Tibial artery (tissue), 4 donors: ENCODE results near the gene OTOP3.
A peak's percentile ranks its signal among the peaks of the same experiment; 100 is the strongest.

Experiments
- DNase-seq, 2 donors: peaks; one replicate each; pipeline ENCODE4 v3.0.0-alpha.2; 2019
- H3K27ac ChIP-seq, 2 donors: fragments of 200-600 bp; sonication (generic) in 1 of 2; 1 replicate in 1 of 2; 2 replicates in 1 of 2; pipeline ENCODE4 v1.5.1; 2018 to 2019; ENCODE audit warnings: mild to moderate bottlenecking in 1 of 2
- H3K27me3 ChIP-seq, 2 donors: fragments of 200-600 bp; sonication (generic) in 1 of 2; one replicate each; pipeline versions ENCODE4 v1.5.1 to v1.6.0; 2016 to 2019
- H3K36me3 ChIP-seq, 3 donors: fragments of 200-600 bp; sonication (generic) in 2 of 3; one replicate each; pipeline ENCODE4 v1.5.1; 2016 to 2019; ENCODE audit warnings: mild to moderate bottlenecking in 2 of 3
- H3K4me1 ChIP-seq, 4 donors: fragments of 200-600 bp; sonication (generic) in 2 of 4; 1 replicate in 3 of 4; 2 replicates in 1 of 4; pipeline ENCODE4 v1.5.1; 2016 to 2019
- H3K4me3 ChIP-seq, 2 donors: fragments of 200-600 bp; sonication (generic) in 1 of 2; 1 replicate in 1 of 2; 2 replicates in 1 of 2; pipeline ENCODE4 v1.5.1; 2018 to 2019; ENCODE audit warnings: mild to moderate bottlenecking in 2 of 2
- H3K9me3 ChIP-seq, 3 donors: fragments of 200-600 bp; sonication (generic) in 1 of 3; one replicate each; pipeline ENCODE4 v1.5.1; 2016 to 2019
- CTCF ChIP-seq, 2 experiments: fragments of 200-600 bp in 1 of 2; fragments of 450-650 bp in 1 of 2; IDR thresholded peaks; one replicate each; pipeline ENCODE4 v1.5.1; 2017 to 2019; ENCODE audit warnings: antibody characterized with exemption in 2 of 2, mild to moderate bottlenecking in 1 of 2, moderate library complexity in 1 of 2
- intact Hi-C: fragments of 100-400 bp; cut with DNase I; formaldehyde crosslinking; loops from one replicate; pipeline ENCODE4 v1.15.0; 2023; ENCODE audit warnings: low total_unique reads

OTOP3 gene

DNA sequence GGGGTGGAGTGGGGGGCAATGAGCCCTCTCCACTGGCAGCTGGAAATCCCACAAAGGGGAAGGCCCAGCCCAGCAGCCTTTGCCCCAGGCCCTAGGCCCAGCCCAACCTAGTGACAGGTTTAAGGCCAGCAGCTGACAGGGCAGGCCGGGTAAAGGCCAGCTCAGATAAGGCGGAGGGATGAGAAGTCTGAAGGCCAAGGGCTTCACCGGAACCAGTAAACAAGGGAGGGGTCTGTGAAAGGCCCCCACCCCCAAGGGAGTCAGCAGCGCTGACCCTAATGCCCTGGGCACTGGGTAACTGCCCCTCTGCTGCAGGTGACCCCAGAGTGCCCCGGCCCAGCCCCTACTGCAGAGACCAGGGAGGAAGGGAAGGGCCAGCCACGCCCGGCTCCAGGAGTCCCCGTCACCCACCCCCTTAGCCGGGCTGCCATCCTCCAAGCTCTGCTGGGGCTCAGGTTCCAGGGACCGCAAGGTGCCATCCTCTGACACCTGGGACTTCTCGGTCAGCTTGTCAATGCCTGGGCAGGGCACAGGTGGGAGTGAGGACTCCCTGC lies 17.5 kb downstream of the OTOP3 start:
- Histone ChIP-seq H3K4me1 (no peaks in the 10 kb centered on the region), H3K27me3 (peaks cover 0 to 45% of the 10 kb centered on the region in 2 donors), H3K4me3 (no peak overlapping the region), H3K9me3 (no peaks in the 10 kb centered on the region), H3K27ac (no peak overlapping the region), H3K36me3 (peaks cover 0 to 19% (median 0%) of the 10 kb centered on the region in 3 donors)
- intact Hi-C loops, result no loop called here
- no peak for TF ChIP-seq CTCF (IDR thresholded peaks at IDR 0.05)
- DNase-seq, result no peak

DNA sequence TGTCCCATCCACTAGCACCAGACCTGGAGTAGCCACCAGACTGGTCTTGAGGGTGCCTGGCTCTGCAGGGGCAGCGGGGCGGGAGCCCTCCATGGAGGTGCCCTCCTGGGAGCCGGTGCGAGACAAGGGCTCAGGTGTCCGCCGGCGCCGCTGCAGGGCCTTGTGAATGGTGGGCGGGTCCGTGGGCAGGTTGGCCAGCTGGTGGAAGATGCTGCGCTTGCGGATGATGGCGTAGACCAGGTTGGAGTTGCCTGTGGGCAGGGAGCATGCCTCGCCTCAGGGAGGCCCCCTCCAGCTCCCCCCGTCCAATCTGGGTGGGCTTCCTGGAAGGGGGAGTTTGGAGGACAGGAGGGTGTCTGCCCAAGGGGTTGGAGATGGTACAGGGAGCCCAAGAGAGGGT lies 18.4 kb downstream of the OTOP3 start:
- intact Hi-C loops, result no loop called here
- Histone ChIP-seq H3K27me3 (peaks cover 0 to 44% of the 10 kb centered on the region in 2 donors), H3K4me1 (no peaks in the 10 kb centered on the region), H3K4me3 (no peak overlapping the region), H3K9me3 (no peaks in the 10 kb centered on the region), H3K36me3 (peaks cover 0 to 19% (median 0%) of the 10 kb centered on the region in 3 donors), H3K27ac (no peak overlapping the region)
- no peak for TF ChIP-seq CTCF (IDR thresholded peaks at IDR 0.05)
- no peak for DNase-seq

- no peak overlapping the region for H3K4me3 ChIP-seq
- H3K27ac ChIP-seq, result no peak overlapping the region
- intact Hi-C loops, result no loop called here
- no peak for TF ChIP-seq CTCF (IDR thresholded peaks at IDR 0.05)
- H3K4me1 ChIP-seq, result no peaks in the 10 kb centered on the region
- no peaks in the 10 kb centered on the region for H3K9me3 ChIP-seq
- peaks cover 0 to 37% of the 10 kb centered on the region in 2 donors for H3K27me3 ChIP-seq
- no peak for DNase-seq
- peaks cover 0 to 19% (median 0%) of the 10 kb centered on the region in 3 donors for H3K36me3 ChIP-seq
These were observed 19.1 kb downstream of the OTOP3 start for GRCh38 chr17:74954665-74955421.

GRCh38 chr17:74956093-74956492 lies 20.4 kb downstream of the OTOP3 start:
- H3K27me3 ChIP-seq, result peaks cover 0 to 26% of the 10 kb centered on the region in 2 donors
- no peak overlapping the region for H3K4me3 ChIP-seq
- H3K9me3 ChIP-seq, result no peaks in the 10 kb centered on the region
- no peaks in the 10 kb centered on the region for H3K4me1 ChIP-seq
- no peak for DNase-seq
- TF ChIP-seq CTCF (IDR thresholded peaks at IDR 0.05), result no peak
- H3K27ac ChIP-seq, result no peak overlapping the region
- intact Hi-C loops, result no loop called here
- peaks cover 0 to 19% (median 0%) of the 10 kb centered on the region in 3 donors for H3K36me3 ChIP-seq

- peak; percentile 63 to 82 for DNase-seq
These were observed 22.4 kb downstream of the OTOP3 start for GRCh38 chr17:74957935-74958740.

More at GRCh38 chr17:74957935-74958740, 22.4 kb downstream of the OTOP3 start:
- Histone ChIP-seq H3K4me1 (peaks cover 0 to 4% (median 0%) of the 10 kb centered on the region in 4 donors), H3K9me3 (no peaks in the 10 kb centered on the region), H3K27me3 (peaks cover 0 to 19% of the 10 kb centered on the region in 2 donors), H3K27ac (no peak overlapping the region), H3K36me3 (peaks cover 0 to 19% (median 0%) of the 10 kb centered on the region in 3 donors), H3K4me3 (no peak overlapping the region)
- peak; percentile 85 to 91 for TF ChIP-seq CTCF (IDR thresholded peaks at IDR 0.05)
- intact Hi-C loops, result no loop called here
